Mesenchymal stem cell (in vitro differentiated cells and primary cell): ENCODE data around the gene PEX19.

ENCODE experiments used
- DNase-seq: peaks from one replicate; pipeline ENCODE4 v3.0.0-alpha.2; 2013
- H2AFZ ChIP-seq: one replicate; pipeline ENCODE4 v1.6.1; 2013; ENCODE audit warnings: low read depth, mild to moderate bottlenecking, control low read depth, inconsistent platforms, low read length, moderate library complexity
- H2AK5ac ChIP-seq: 2 replicates; pipeline ENCODE4 v1.6.1; 2013; ENCODE audit warnings: low read length, moderate library complexity, mild to moderate bottlenecking, inconsistent platforms; ENCODE audit not compliant: severe bottlenecking
- H2BK120ac ChIP-seq: one replicate; pipeline ENCODE4 v1.6.1; 2013; ENCODE audit warnings: low read depth, mild to moderate bottlenecking, inconsistent platforms, low read length, moderate library complexity
- H2BK12ac ChIP-seq, 2 experiments: one replicate each; pipeline ENCODE4 v1.6.1; 2013; ENCODE audit warnings: inconsistent platforms in 2 of 2, low read length in 2 of 2, mild to moderate bottlenecking in 2 of 2, moderate library complexity in 2 of 2, control low read depth in 1 of 2
- H2BK15ac ChIP-seq: one replicate; pipeline ENCODE4 v1.6.1; 2013; ENCODE audit warnings: mild to moderate bottlenecking, low read depth, inconsistent platforms; ENCODE audit not compliant: poor library complexity, severe bottlenecking
- H2BK5ac ChIP-seq: 2 replicates; pipeline ENCODE4 v1.6.1; 2013; ENCODE audit warnings: low read depth, mild to moderate bottlenecking, low read length, control low read depth, inconsistent platforms; ENCODE audit not compliant: poor library complexity, severe bottlenecking
- H3K14ac ChIP-seq, 2 experiments: one replicate each; pipeline ENCODE4 v1.6.1; 2013; ENCODE audit warnings: inconsistent platforms in 2 of 2, low read length in 2 of 2, control low read depth in 1 of 2, mild to moderate bottlenecking in 1 of 2, moderate library complexity in 1 of 2
- H3K18ac ChIP-seq, 2 experiments: one replicate each; pipeline ENCODE4 v1.6.1; 2013; ENCODE audit warnings: inconsistent platforms in 2 of 2, low read length in 2 of 2, control low read depth in 1 of 2, low read depth in 1 of 2, mild to moderate bottlenecking in 1 of 2
- H3K23ac ChIP-seq, 2 experiments: one replicate each; pipeline ENCODE4 v1.6.1; 2013; ENCODE audit warnings: inconsistent platforms in 2 of 2, low read length in 2 of 2, mild to moderate bottlenecking in 2 of 2, moderate library complexity in 2 of 2, control low read depth in 1 of 2
- H3K27ac ChIP-seq: 2 replicates; pipeline ENCODE4 v1.5.1; 2013; ENCODE audit warnings: mild to moderate bottlenecking, moderate library complexity, low read length, control low read depth, inconsistent platforms; ENCODE audit not compliant: poor library complexity, severe bottlenecking
- H3K27me3 ChIP-seq, 2 experiments: 2 replicates each; pipeline versions ENCODE4 v1.6.1 to v1.7.0; 2013; ENCODE audit warnings: low read length in 2 of 2, mild to moderate bottlenecking in 2 of 2, moderate library complexity in 2 of 2, control low read depth in 1 of 2, inconsistent platforms in 1 of 2; ENCODE audit not compliant: control insufficient read depth in 1 of 2, insufficient read depth in 1 of 2
- H3K36me3 ChIP-seq, 2 experiments: 2 replicates each; pipeline versions ENCODE4 v1.6.1 to v1.7.0; 2013; ENCODE audit warnings: low read length in 2 of 2, control low read depth in 1 of 2, inconsistent platforms in 1 of 2, low read depth in 1 of 2, mild to moderate bottlenecking in 1 of 2; ENCODE audit not compliant: insufficient read depth in 2 of 2, control insufficient read depth in 1 of 2
- H3K4ac ChIP-seq, 2 experiments: one replicate each; pipeline ENCODE4 v1.6.1; 2013; ENCODE audit warnings: inconsistent platforms in 2 of 2, low read length in 2 of 2, mild to moderate bottlenecking in 2 of 2, moderate library complexity in 2 of 2, control low read depth in 1 of 2, low read depth in 1 of 2
- H3K4me1 ChIP-seq: 2 replicates; pipeline ENCODE4 v1.6.1; 2013; ENCODE audit warnings: low read depth, low read length, control low read depth; ENCODE audit not compliant: control insufficient read depth, insufficient read depth
- H3K4me2 ChIP-seq: 2 replicates; pipeline ENCODE4 v1.6.1; 2013; ENCODE audit warnings: low read length, mild to moderate bottlenecking, inconsistent platforms; ENCODE audit not compliant: poor library complexity, severe bottlenecking
- H3K4me3 ChIP-seq, 2 experiments: 2 replicates each; pipeline versions ENCODE4 v1.5.1 to v1.7.0; 2013; ENCODE audit warnings: low read length in 2 of 2, mild to moderate bottlenecking in 2 of 2, control low read depth in 1 of 2, low read depth in 1 of 2; ENCODE audit not compliant: insufficient read depth in 1 of 2
- H3K79me1 ChIP-seq: replicated peaks from 2 replicates; pipeline ENCODE4 v1.6.1; 2013; ENCODE audit warnings: mild to moderate bottlenecking, control low read depth, low read length, inconsistent platforms; ENCODE audit not compliant: poor library complexity, severe bottlenecking
- H3K9ac ChIP-seq: 2 replicates; pipeline ENCODE4 v1.7.0; 2013; ENCODE audit warnings: mild to moderate bottlenecking, low read length, moderate library complexity
- H3K9me3 ChIP-seq: 2 replicates; pipeline ENCODE4 v1.7.0; 2013; ENCODE audit warnings: mild to moderate bottlenecking, low read length; ENCODE audit not compliant: control insufficient read depth
- H4K8ac ChIP-seq: one replicate; pipeline ENCODE4 v1.6.1; 2013; ENCODE audit warnings: inconsistent platforms, mild to moderate bottlenecking, low read length, moderate library complexity
- H4K91ac ChIP-seq: one replicate; pipeline ENCODE4 v1.6.1; 2013; ENCODE audit warnings: mild to moderate bottlenecking, low read length, inconsistent platforms
- WGBS: methylation state at CpG from one replicate; pipeline ENCODE4 v1.1.7; 2013; ENCODE audit warnings: mixed read lengths; 5-methylcytosine and 5-hydroxymethylcytosine counted together

PEX19 gene

GRCh38 chr1:160326418-160326817, 41.5 kb upstream of the PEX19 start:
- H2BK15ac ChIP-seq, result no peak overlapping the region
- no peak overlapping the region for H3K18ac ChIP-seq
- no peaks in the 10 kb centered on the region for H3K9me3 ChIP-seq
- H4K91ac ChIP-seq, result no peak overlapping the region
- no peak overlapping the region for H3K4me2 ChIP-seq
- H3K23ac ChIP-seq, result no peak overlapping the region
- H2AFZ ChIP-seq, result no peak overlapping the region
- H2AK5ac ChIP-seq, result no peak overlapping the region
- no peak overlapping the region for H3K4me3 ChIP-seq
- no peak overlapping the region for H2BK5ac ChIP-seq
- no peak overlapping the region for H3K14ac ChIP-seq
- H3K27ac ChIP-seq, result no peak overlapping the region
- no peak overlapping the region for H4K8ac ChIP-seq
- peaks cover 18% of the 10 kb centered on the region for H3K79me1 ChIP-seq
- 99% methylated on average over 4 of the region's 5 CpGs for WGBS
- H3K4ac ChIP-seq, result no peak overlapping the region
- no peaks in the 10 kb centered on the region for H3K27me3 ChIP-seq
- H3K4me1 ChIP-seq, result no peaks in the 10 kb centered on the region
- H2BK12ac ChIP-seq, result no peak overlapping the region
- peaks cover 38 to 95% of the 10 kb centered on the region in 2 experiments for H3K36me3 ChIP-seq
- no peak for DNase-seq
- H2BK120ac ChIP-seq, result no peak overlapping the region
- H3K9ac ChIP-seq, result no peak overlapping the region

- Histone ChIP-seq H3K27ac (no peak overlapping the region), H2BK5ac (no peak overlapping the region), H2AK5ac (no peak overlapping the region), H3K4ac (no peak overlapping the region), H3K4me3 (no peak overlapping the region), H3K14ac (no peak overlapping the region), H2BK12ac (no peak overlapping the region), H2BK120ac (no peak overlapping the region), H3K79me1 (peaks cover 17% of the 10 kb centered on the region), H2AFZ (no peak overlapping the region), H3K36me3 (peaks cover 34 to 93% of the 10 kb centered on the region in 2 experiments), H3K23ac (no peak overlapping the region), H3K4me1 (no peaks in the 10 kb centered on the region), H3K9me3 (no peaks in the 10 kb centered on the region), H2BK15ac (no peak overlapping the region), H3K27me3 (no peaks in the 10 kb centered on the region), H3K9ac (no peak overlapping the region), H4K8ac (no peak overlapping the region), H3K4me2 (no peak overlapping the region), H3K18ac (no peak overlapping the region), H4K91ac (no peak overlapping the region)
- DNase-seq, result no peak
- 100% methylated on average over 2 of the region's 4 CpGs for WGBS
Observed at GRCh38 chr1:160325252-160325651, 40.3 kb upstream of the PEX19 start.

GRCh38 chr1:160322831-160323230, 37.9 kb upstream of the PEX19 start:
- Histone ChIP-seq H2BK120ac (no peak overlapping the region), H3K27ac (no peak overlapping the region), H3K4me3 (no peak overlapping the region), H3K23ac (no peak overlapping the region), H3K9me3 (no peaks in the 10 kb centered on the region), H4K8ac (no peak overlapping the region), H3K79me1 (peaks cover 7% of the 10 kb centered on the region), H3K9ac (no peak overlapping the region), H4K91ac (no peak overlapping the region), H2AK5ac (no peak overlapping the region), H2BK12ac (no peak overlapping the region), H3K36me3 (peaks cover 20 to 90% of the 10 kb centered on the region in 2 experiments), H3K18ac (no peak overlapping the region), H3K4me2 (no peak overlapping the region), H3K14ac (no peak overlapping the region), H2BK5ac (no peak overlapping the region), H2BK15ac (no peak overlapping the region), H3K4ac (no peak overlapping the region), H2AFZ (no peak overlapping the region), H3K27me3 (no peaks in the 10 kb centered on the region), H3K4me1 (no peaks in the 10 kb centered on the region)
- 96% methylated on average over 3 of the region's 6 CpGs for WGBS
- no peak for DNase-seq

- no peak overlapping the region for H3K9ac ChIP-seq
- no peak overlapping the region for H3K27ac ChIP-seq
- H2BK120ac ChIP-seq, result no peak overlapping the region
- no peak overlapping the region for H2BK5ac ChIP-seq
- no peak overlapping the region for H2AFZ ChIP-seq
- H3K79me1 ChIP-seq, result peaks cover 24% of the 10 kb centered on the region
- H3K4ac ChIP-seq, result no peak overlapping the region
- H3K14ac ChIP-seq, result no peak overlapping the region
- no peak overlapping the region for H2BK15ac ChIP-seq
- H4K91ac ChIP-seq, result no peak overlapping the region
- peaks cover 40 to 90% of the 10 kb centered on the region in 2 experiments for H3K36me3 ChIP-seq
- no peak overlapping the region for H2AK5ac ChIP-seq
- no peaks in the 10 kb centered on the region for H3K4me1 ChIP-seq
- H3K4me2 ChIP-seq, result no peak overlapping the region
- 94% methylated on average over 2 of the region's 2 CpGs for WGBS
- H4K8ac ChIP-seq, result no peak overlapping the region
- no peak overlapping the region for H3K18ac ChIP-seq
- no peak overlapping the region for H3K4me3 ChIP-seq
- H3K23ac ChIP-seq, result peak overlapping the region in 1 of 2 experiments; percentile 59
- no peak for DNase-seq
- no peak overlapping the region for H2BK12ac ChIP-seq
- peaks cover 5% of the 10 kb centered on the region for H3K9me3 ChIP-seq
- no peaks in the 10 kb centered on the region for H3K27me3 ChIP-seq
Observed at GRCh38 chr1:160315359-160315758, 30.4 kb upstream of the PEX19 start.
